Bronchial epithelial cell (primary cell): ENCODE results near the gene SHLD1. TPM values are rescaled to one million over a fixed set of nuclear protein-coding genes. Genes with fewer than 3 reads are reported as not detected.
A peak's percentile ranks its signal among the peaks of the same experiment; 100 is the strongest.
"Not testable (repeated sequence)": the region's sequence is repeated elsewhere in the genome, so short reads cannot be mapped to it uniquely, and the experiment has no call there.

ENCODE experiments used
- DNase-seq: peaks from one replicate; pipeline ENCODE4 v3.0.0-alpha.2; 2010; ENCODE audit warnings: low read depth
- FAIRE-seq: peaks from 2 replicates; lab custom pipeline; 2011; peaks lifted over from hg19 to GRCh38; lab: Jason Lieb, UNC
- H3K27me3 ChIP-seq: 2 replicates; pipeline ENCODE4 v1.5.1; 2011; ENCODE audit warnings: low read length; ENCODE audit not compliant: control insufficient read depth, insufficient read depth
- H3K36me3 ChIP-seq: 2 replicates; pipeline ENCODE4 v1.5.1; 2011; ENCODE audit warnings: low read length; ENCODE audit not compliant: control insufficient read depth, insufficient read depth
- H3K4me3 ChIP-seq: 2 replicates; pipeline ENCODE4 v1.5.1; 2011; ENCODE audit warnings: mild to moderate bottlenecking, low read depth, low read length, control low read depth
- CTCF ChIP-seq: IDR thresholded peaks from 2 replicates; pipeline ENCODE4 v1.5.1; 2011; ENCODE audit warnings: mild to moderate bottlenecking, moderate library complexity, low read length, control low read depth, inconsistent platforms; ENCODE audit not compliant: insufficient read depth, severe bottlenecking
- total RNA-seq: library from RNA; depleted of rRNA; stranded (reverse); fragments of >200 nt; gene quantifications from 2 replicates; pipeline ENCODE4 v1.2.1, GENCODE V29; 2014

SHLD1 gene, protein sequence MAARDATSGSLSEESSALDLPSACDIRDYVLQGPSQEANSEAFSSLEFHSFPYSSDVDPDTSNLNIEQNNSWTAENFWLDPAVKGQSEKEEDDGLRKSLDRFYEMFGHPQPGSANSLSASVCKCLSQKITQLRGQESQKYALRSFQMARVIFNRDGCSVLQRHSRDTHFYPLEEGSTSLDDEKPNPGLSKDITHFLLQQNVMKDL
- 4.5 TPM in 2 replicates for total RNA-seq

GRCh38 chr20:5749952-5750779 lies at the start of gene SHLD1:
Gene SHLD1, plus strand, starts transcription at chr20:5750401. Its CDS starts 22,465 bp downstream, at chr20:5772866.
- Histone ChIP-seq H3K4me3 (peak within 1 kb of the TSS; percentile 55), H3K36me3 (no peaks in the 10 kb centered on the region), H3K27me3 (no peaks in the 10 kb centered on the region)
- FAIRE-seq (no peak), DNase-seq (peak; percentile 74)
- TF ChIP-seq CTCF: no peak

- not testable (repeated sequence) for DNase-seq, H3K27me3 ChIP-seq, H3K36me3 ChIP-seq, H3K4me3 ChIP-seq, FAIRE-seq
These were observed 47.9 kb upstream of the SHLD1 start for GRCh38 chr20:5702339-5702738.

- no peak for TF ChIP-seq CTCF
- Histone ChIP-seq H3K27me3 (peaks cover 3% of the 10 kb centered on the region), H3K4me3 (no peak overlapping the region), H3K36me3 (no peaks in the 10 kb centered on the region)
- DNase-seq (no peak), FAIRE-seq (no peak)
These were observed 46.5 kb upstream of the SHLD1 start for GRCh38 chr20:5703681-5704101.

DNA sequence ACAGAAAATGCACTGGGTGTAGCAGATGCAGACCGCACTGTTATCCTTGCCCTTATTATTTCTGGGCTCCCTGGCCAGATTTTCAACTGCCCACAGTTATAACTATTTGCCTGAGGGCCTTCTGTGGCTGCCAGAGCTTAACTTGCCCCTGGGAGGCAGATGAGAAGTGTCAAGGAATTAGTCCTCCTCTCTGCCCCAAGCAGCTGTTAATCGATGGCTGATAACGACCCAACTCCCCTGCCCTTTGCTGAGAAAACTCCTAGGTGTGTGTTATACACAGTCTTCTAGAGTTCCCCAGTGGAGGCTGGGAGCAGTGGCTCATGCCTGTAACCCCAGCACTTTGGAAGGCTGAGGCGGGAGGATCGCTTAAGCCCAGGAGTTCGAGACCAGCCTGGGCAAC lies 44.4 kb upstream of the SHLD1 start:
- no peak for TF ChIP-seq CTCF
- peaks cover 3% of the 10 kb centered on the region for H3K27me3 ChIP-seq
- H3K4me3 ChIP-seq: no peak overlapping the region
- DNase-seq (no peak), FAIRE-seq (no peak)
- no peaks in the 10 kb centered on the region for H3K36me3 ChIP-seq

DNA sequence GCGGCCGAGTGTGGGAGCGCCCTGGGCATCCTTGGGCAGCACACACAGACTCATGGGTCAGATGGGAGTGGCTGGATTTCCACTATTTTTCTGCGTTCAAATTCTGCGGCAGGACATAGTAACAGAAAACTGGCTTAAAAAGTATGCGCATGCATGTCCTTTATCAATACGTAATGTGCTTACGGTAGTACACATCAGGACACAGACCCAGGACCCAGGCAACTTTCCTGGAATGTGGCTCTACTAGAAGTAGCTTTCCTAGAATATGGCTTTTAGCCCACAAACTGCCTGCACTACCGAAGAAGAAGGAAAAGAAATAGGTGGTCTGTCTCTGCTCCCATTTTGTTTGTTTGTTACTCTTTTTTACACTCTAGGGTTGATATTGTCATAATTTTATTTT lies 43.4 kb upstream of the SHLD1 start:
- no peak overlapping the region for H3K4me3 ChIP-seq
- FAIRE-seq (no peak), DNase-seq (no peak)
- H3K27me3 ChIP-seq: peaks cover 3% of the 10 kb centered on the region
- no peak for TF ChIP-seq CTCF
- H3K36me3 ChIP-seq: no peaks in the 10 kb centered on the region

- DNase-seq (no peak), FAIRE-seq (no peak)
- no peak overlapping the region for H3K4me3 ChIP-seq
- no peaks in the 10 kb centered on the region for H3K36me3 ChIP-seq
- peaks cover 1% of the 10 kb centered on the region for H3K27me3 ChIP-seq
- no peak for TF ChIP-seq CTCF
These were observed 39.6 kb upstream of the SHLD1 start for GRCh38 chr20:5710551-5710950.
